Measurements from ENCODE around the gene KANK2.
A peak's percentile ranks its signal among the peaks of the same experiment; 100 is the strongest.

KANK2 gene

GRCh38 chr19:11138601-11139300 is 58.6 kb downstream of the KANK2 start:
- Mint-ChIP-seq H3K9me3 (no peaks in the 10 kb centered on the region), H3K4me3 (peak overlapping the region; percentile 50), H3K4me1 (peaks cover 45% of the 10 kb centered on the region), H3K27ac (no peak overlapping the region), H3K36me3 (ENCODE audit: low read depth) (peaks cover 15% of the 10 kb centered on the region), H3K27me3 (ENCODE audit: low read depth, poor library complexity) (no peaks in the 10 kb centered on the region)
- TF ChIP-seq CTCF (IDR thresholded peaks at IDR 0.05): no peak
- DNase-seq: peak; percentile 49

GRCh38 chr19:11137542-11138384 is 59.6 kb downstream of the KANK2 start:
- no peaks in the 10 kb centered on the region for H3K9me3 Mint-ChIP-seq

GRCh38 chr19:11136400-11137101 is 60.8 kb downstream of the KANK2 start:
- Mint-ChIP-seq H3K27me3 (ENCODE audit: low read depth, poor library complexity) (no peaks in the 10 kb centered on the region), H3K9me3 (no peaks in the 10 kb centered on the region), H3K36me3 (ENCODE audit: low read depth) (peaks cover 36% of the 10 kb centered on the region), H3K4me3 (no peak overlapping the region), H3K27ac (no peak overlapping the region), H3K4me1 (peaks cover 29% of the 10 kb centered on the region)
- no peak for TF ChIP-seq CTCF (IDR thresholded peaks at IDR 0.05)
- DNase-seq: no peak

More at GRCh38 chr19:11137542-11138384, 59.6 kb downstream of the KANK2 start:
- H3K36me3 Mint-ChIP-seq (ENCODE audit: low read depth): peaks cover 25% of the 10 kb centered on the region
- peak; percentile 60 for TF ChIP-seq CTCF (IDR thresholded peaks at IDR 0.05)
- DNase-seq: peak; percentile 73
- H3K4me3 Mint-ChIP-seq: peak overlapping the region; percentile 82
- H3K4me1 Mint-ChIP-seq: peaks cover 35% of the 10 kb centered on the region
- no peaks in the 10 kb centered on the region for H3K27me3 Mint-ChIP-seq (ENCODE audit: low read depth, poor library complexity)
- peak overlapping the region; percentile 54 for H3K27ac Mint-ChIP-seq

GRCh38 chr19:11131471-11131870 is 65.9 kb downstream of the KANK2 start:
- no peak overlapping the region for H3K4me3 Mint-ChIP-seq
- H3K36me3 Mint-ChIP-seq (ENCODE audit: low read depth): peaks cover 70% of the 10 kb centered on the region
- H3K27me3 Mint-ChIP-seq (ENCODE audit: low read depth, poor library complexity): no peaks in the 10 kb centered on the region
- TF ChIP-seq CTCF (IDR thresholded peaks at IDR 0.05): no peak
- H3K4me1 Mint-ChIP-seq: peaks cover 7% of the 10 kb centered on the region
- no peak for DNase-seq
- peak overlapping the region; percentile 69 for H3K27ac Mint-ChIP-seq
- H3K9me3 Mint-ChIP-seq: no peaks in the 10 kb centered on the region

- Mint-ChIP-seq H3K36me3 (ENCODE audit: low read depth) (peaks cover 72% of the 10 kb centered on the region), H3K4me1 (peaks cover 1% of the 10 kb centered on the region), H3K27me3 (ENCODE audit: low read depth, poor library complexity) (no peaks in the 10 kb centered on the region), H3K9me3 (no peaks in the 10 kb centered on the region), H3K4me3 (no peak overlapping the region), H3K27ac (peak overlapping the region; percentile 69)
- TF ChIP-seq CTCF (IDR thresholded peaks at IDR 0.05): peak; percentile 69
- peak; percentile 79 for DNase-seq
These were observed 66.4 kb downstream of the KANK2 start for GRCh38 chr19:11130824-11131455.

Data from nephron progenitor cell (in vitro differentiated cells).